HTERT RPE-1 (cell line): ENCODE measurements around the gene PRPF6.

Experiments used
- in situ Hi-C: fragments of 300-500 bp; cut with MboI; formaldehyde crosslinking; loops from 4 replicates; pipeline ENCODE4 v1.14.3; 2020; ENCODE audit warnings: low sequenced_read_pairs

PRPF6 gene

DNA sequence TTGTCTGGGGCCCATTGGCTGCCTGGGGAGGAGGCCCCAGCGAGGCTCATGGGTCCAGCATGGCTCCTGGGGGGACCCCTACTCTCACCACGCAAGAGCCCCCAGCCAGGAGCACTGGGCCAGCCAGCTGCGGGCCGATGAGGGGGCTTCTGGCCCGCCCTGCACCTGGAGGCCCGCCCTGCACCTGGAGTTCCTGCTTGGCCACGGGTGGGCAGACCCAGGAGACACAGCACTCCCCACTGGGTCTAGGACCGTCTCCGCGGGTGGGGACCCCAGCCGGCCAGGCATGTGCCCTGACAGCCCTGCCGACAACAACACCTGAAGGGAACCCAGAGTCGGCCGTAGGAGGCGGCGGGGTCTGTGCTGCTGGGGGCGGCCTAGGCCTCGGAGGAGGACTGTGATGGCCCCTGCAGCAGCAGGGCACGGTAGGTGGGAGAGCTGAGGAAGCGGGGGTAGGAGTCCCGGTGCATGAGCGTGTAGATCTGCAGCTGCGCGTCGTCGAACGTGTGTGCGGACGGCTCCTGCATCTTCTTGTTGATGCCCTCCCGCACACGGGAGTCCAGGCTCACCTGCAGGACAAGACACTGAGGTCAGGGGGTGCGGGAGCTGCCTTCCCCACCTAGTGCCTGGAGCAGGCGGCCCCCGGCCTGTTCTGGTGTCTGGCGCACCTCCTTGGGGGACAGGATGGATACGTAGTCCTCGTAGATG lies 92.7 kb downstream of the PRPF6 start:
- in situ Hi-C loops = no loop called here

DNA sequence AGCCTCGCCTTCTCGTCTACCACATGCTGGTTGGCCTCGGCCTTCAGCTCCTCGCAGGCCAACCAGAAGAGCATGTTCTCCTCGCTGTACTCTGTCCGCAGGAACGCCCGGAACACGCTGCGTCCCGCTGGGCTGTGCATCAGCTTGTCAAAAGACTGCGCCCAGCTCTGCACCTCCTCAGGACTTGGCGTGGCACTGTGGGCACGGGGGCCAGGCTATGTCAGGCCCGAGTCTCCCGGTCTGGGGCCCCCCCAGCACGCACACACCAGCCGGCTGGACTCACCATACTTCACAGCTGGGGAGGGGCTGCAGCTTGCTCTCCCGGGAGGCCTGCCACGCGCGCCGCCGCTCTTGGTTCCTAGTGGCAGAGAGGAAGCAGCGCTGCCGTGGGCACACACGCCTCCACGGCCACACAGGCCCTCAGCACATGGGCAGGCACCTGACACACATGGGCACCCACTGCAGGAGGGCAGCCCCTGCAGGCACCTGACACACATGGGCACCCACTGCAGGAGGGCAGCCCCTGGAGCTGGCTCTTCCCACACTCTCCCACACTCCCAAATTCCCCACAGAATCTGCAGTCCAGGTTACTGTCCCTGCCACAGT lies 93.4 kb downstream of the PRPF6 start:
- in situ Hi-C loops = no loop called here

DNA sequence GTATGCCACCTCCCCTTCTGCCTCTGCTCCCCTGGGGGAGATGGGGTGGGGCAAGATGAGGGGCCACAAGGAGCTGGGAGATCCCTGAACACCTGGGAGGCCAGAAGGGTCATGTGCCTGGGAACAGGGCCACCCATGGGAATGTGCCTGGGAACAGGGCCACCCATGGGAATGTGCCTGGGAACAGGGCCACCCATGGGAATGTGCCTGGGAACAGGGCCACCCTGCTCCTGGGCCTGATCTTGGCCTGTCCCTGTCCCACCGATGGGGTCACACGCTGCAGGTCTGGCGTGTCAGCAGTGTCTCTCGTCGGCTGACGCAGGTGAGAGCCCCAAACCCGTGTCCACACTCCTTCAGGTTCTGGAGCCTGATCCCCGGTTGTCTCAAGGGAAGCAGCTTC lies 94.0 kb downstream of the PRPF6 start:
- in situ Hi-C loops = no loop called here

DNA sequence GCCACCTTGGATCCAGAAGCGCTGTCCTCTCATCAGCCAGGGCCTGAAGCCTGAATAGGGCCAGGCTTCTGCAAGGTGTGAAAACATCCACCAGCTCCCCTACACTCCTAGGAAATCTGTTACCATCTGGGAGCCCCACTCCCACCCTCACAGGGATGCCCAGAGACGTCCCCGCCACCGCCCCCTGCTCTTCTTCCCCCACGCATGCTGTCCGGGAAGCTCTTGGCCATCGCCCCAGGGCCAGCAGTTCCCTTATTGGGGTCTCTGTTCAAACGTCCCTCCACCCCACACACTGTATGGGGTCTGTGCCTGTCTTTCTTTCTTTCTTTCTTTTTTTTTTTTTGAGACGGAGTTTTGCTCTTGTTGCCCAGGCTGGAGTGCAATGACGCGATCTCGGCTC lies 94.6 kb downstream of the PRPF6 start:
- in situ Hi-C loops = no loop called here

DNA sequence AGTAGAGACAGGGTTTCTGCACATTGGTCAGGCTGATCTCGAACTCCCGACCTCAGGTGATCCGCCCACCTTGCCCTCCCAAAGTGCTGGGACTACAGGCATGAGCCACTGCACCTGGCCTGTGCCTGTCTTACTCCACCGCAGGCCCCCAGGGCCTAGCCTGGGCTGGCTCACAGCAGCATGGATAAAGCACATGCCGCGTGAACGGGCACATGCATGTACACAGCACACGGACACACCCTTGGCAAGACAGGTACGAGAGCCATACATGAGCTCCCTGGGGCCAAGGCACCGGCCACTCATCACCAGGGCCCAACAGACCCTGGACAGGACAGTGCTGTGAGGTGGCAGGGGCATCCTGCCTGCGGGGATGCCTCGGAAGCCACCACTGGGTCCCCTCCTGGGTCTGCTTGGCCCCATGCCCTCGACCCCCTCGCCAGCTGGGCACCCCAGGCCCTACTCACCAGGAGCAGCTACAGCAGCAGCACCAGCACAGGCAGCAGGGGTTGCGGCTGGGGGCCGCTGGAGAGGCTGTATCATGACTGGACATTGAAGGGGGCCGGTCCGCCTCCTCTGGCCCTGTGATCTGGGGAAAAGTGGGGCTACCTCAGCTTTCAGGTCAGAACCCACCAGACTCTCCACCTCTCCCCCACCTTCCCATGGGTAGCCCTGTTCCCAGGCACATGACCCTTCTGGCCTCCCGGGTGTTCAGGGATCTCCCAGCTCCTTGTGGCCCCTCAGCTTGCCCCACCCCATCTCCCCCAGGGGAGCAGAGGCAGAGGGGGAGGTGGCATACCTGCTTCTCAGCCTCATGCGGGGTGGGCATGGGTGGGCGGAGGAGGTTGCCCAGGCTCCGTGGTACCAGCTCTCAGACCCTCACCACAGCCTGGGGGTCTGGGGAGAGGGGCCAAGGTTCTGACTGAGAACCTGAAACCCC lies 95.4 kb downstream of the PRPF6 start:
- in situ Hi-C loops = no loop called here

DNA sequence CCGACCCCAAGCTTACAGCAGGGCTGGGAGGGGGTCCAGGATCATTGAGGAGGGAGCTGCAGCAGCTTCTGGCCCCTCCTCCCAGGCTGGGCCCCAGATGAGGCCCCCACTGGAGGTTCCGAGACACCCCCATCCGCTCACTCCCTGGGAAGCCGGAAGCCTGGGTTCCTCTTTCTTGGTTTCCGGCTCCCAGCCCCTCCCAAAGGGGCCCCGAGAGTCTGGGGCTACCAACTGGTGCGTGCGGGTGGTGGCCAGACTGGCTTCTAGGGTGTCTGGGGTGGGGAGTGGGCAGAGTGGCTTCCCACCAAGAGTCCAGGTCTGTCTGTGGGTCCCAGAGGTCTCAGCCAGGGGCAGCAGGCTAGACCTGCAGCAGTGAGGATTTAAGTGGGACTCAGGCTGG lies 96.2 kb downstream of the PRPF6 start:
- in situ Hi-C loops = no loop called here

DNA sequence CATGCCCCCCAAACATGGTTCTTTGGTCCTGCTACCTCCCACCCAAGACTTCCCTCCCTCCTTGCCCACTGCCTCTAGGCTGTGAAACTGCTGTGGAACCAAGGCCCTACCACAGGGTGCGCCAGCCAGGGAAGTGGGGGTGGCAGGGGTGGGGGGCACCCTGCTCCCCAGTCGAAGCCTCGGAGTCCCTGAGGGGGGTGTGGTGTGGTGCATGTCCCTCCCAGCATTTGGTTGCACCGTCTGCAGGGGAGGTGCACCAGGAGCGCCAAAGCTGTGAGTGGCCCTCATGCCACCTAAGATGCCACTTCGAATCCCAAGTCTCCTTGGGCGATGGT lies 96.6 kb downstream of the PRPF6 start:
- in situ Hi-C loops = no loop called here

DNA sequence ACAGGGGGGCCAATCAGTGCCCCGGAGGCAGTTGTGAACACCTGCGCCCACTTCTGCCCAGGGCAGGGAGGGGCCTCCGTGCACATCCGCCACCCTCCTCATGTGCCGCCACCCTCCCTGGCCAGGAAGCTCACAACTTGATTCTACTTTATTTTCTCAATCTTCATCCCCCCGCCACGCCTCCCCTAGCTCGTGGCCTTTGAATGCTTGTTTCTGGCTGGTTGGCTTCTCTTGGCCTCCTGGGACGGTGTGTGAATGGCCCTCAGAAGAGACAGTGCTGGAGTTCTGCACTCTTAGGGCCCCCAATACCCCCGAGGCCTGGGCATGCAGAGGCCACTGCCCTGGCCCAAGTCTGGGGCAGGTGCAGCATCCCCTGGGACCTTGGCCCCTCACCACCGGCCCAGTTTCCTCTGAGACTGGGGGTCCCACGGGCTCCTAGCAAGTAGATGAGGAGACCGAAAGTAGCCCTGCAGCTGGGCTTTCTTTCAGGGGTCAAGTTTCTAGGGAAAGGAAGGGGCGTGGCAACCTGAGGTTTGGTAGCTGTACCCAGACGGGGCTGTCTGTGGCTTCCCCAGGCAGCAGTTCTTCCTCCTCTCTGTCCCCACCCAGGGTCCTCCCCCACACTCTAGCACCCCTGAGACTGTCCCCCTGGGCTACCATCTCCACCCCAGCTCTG lies 97.1 kb downstream of the PRPF6 start:
- in situ Hi-C loops = no loop called here

DNA sequence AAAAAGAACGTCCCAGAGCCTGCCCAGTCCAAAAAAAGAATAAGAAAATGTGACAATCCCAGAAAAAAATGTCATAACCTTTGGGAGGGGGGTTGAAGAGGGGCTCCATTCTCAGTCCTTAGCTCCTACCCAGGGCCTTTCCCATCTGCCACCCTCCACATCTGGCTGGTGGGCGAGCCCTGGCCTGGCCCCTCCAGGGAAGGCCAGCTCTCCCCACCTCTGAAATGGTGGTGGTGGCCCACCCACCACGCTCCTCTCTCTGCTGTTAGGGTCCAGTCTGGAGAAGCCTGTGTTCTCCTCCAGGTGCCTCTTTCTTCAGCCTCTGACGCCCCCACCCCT lies 98.0 kb downstream of the PRPF6 start:
- in situ Hi-C loops = no loop called here

DNA sequence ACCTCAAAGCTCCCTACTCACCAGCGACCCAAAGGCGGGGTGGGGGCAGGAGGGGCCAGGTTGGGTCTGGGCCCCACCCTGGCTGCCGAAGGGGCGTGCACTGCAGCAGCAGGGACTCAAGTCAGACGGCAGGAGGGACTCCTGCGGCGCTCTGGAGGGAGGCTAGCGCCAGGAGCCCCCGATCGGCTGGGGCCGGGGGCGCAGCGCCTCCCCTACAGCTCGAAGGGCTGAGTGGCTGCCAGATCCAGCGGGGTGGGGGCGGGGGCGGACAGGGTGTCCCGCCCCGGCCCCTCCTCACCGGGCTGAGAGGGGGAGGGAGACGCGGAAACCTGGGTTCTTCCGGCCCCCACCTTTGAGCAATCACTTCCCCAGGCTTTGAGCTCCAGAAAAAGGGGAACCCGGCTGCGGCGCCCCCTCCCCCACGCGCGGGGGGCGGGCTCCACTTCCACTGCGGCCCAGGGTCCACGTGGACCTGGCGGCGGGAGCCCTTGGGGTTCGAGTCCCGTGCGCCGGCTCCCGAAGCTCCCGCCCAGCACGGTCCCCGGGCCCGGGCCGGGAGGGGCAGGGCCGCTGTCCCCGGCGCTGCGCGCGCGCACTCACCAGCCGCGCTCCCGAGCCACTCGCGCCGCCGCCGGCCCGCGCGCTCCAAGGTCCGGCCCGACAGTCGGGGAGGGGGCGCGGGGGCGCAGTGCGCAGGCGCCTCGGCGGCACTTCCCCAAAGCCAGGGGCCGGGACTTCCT lies 98.5 kb downstream of the PRPF6 start, which contains the start of gene RGS19:
Gene RGS19 (minus strand): TSS at position 246 of the 740 bp plus-strand sequence. CDS start 2,632 bp downstream, outside the sequence.
- in situ Hi-C loops = no loop called here

DNA sequence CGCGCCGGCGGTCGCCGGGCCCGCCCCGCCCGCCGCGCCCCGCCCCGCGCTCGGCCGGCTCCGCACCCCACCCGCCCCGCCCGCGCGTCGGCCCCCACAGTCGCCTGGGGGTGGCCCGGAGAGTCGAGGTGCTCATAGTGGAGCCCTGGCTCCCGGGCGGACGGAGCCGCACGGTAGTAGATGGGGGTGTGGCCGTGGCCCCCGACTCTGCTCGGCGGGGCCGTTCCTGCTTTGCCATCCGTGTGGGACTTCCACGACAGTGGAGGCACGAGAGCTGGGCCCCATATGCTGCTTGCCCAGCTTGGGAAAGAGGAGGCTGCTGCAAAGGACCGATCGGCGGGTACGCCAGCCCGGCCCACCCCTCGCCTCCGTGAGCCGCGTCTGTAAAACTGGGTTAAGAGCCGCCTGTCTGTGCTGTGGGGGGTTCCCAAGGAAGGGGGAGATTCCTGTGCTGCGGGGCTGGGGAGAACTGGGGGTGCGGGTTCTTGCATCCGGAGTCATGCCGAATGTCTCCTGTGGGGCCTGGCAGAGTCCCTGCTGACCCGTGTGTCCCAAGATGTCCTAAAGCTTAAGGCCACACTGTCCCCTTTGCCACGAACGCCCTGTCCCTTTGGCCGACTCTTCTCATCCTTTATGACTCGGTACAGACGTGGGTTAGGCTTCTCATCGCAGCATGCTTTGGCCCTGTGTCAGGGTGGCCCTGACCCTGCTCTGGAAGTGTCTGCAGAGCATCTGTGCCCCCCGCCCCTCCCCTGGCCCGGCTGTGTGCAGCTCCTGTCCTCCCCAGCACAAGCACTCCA lies 99.3 kb downstream of the PRPF6 start, which contains the start of gene OPRL1:
Gene OPRL1 (plus strand): TSS at position 70 of the 800 bp plus-strand sequence. CDS start 12,639 bp downstream, outside the sequence.
- in situ Hi-C loops = no loop called here

DNA sequence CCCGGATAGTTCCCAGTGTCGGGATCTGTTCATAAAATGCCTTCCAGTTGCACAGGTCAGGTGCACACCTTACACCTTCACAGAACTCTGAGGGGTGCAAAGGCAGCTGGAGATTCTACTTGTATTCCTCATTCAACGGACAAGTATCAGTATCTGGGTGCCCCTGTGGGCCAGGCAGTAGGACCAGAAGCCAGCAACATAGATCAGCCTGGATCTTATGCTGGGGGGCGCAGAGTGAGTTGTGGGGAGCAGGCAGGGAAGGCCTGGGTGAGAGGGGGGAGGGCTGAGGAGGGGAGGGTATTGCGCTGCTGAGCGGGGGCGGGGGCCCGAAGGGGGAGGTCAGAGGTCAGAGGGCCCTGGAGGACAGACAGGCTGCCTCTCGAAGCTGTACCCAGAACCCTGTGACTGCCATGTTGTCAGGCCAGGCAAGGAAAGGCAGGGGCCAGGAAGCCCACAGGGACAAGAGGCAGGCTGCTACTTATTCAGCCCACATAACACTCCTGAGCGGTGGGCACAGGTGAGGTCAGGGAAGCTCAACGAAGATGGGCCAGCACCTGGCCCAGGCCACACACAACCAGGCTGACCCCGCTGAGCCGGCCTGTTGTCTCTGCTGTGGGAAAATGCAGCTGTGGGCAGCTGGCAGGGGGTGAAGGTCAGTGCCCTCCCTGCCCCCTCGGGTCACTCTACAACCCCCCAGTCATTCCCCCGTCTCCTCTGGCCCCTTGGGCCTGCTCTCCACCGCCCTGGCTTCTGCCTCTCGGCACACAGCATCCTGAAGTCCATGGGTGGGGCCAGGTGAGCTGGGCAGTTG lies 100.1 kb downstream of the PRPF6 start:
- in situ Hi-C loops = no loop called here

DNA sequence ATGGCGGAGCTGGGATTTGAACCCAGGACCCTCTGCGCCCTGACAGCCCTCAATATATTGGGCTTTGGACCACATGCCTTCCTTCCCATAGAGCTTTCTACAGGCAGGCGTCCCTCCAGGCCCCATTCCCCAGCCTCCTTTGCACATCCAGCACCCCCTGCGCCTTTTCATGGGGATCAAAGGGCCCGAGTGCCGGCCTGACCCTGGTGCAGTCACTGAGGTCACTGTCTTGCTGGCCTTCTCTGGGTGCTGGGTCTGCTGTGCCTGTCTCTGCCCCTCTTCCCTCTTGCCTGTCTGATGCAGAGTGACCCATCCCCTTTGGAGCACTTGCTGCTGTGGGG lies 100.7 kb downstream of the PRPF6 start:
- in situ Hi-C loops = no loop called here

DNA sequence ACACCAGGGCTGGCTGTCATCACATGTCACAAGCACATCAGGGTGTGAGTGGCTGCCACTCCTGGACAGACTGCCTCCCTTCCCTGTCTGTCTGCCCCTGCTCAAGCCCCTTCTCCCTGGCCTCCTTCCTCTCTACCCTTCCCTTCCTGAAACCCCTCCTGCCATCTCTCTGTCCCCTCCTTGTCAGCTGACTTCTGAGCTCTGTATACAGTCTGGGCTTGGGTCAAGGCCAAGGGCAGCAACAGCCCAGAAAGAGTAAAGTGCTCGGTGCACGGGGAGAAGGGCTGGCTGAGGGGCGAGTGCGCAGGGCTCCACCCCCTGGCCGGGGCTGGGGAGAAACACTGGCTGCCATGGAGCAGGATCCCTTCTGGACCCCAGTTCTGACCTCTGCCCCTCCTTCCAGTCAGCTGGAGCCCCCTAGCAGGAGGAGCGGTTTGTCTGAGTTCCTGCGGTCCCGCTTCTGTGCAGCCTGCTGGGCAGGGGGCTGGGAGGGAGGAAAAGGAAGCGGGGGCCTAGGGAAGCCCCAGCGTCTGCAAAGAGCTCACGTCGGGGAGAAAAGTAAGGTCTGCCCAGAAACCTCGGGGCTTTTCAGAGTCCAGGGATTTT lies 101.3 kb downstream of the PRPF6 start:
- in situ Hi-C loops = no loop called here
